ENCODE data around the gene ZFR. TPM values are rescaled to one million over a fixed set of nuclear protein-coding genes. Genes with fewer than 3 reads are reported as not detected.

ZFR gene
- total RNA-seq, 1 experiment from 2014 or later: 62.4 TPM

DNA sequence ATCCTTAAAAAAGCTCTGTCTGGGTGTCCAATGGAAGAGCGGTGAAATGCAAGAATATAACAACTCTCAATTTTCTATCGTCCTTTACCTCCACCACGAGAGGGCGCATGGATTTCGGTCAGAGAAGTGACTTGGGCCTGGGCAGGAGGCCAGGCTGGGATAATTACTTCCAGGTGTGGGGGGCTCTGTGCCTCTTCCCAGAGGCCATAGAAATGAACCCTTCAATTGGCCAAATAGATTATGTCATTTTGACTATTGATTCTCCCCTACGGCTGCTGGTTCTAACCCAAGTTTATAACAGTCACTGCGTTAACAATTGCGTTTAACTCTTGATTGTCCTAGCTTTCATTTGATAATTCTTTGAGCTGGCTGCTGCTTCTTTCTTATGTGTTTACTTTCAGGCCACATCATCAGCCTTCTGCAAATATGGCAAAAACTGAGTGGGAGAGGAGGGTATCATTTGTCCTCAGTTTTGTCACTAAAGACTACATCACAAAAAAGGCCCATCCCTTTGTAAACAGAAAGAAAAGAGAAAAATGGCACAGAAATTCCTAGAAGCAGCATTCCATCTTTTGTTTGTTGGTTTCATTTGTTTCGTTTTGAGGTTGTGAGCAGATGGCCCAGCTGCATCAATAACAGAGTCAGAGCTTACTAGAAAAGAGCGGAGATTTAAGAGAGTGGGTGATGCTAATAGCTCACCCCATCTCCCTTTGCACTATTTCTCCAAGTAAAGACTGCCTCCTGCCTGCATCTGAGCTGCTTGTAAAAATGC, 45.4 kb upstream of the ZFR start:
- H2AK5ac ChIP-seq (ENCODE audit: insufficient read length, low read length): no peak overlapping the region
- H3K56ac ChIP-seq (ENCODE audit: insufficient read length, low read depth, low read length): no peak overlapping the region
- Mint-ChIP-seq H3K36me3 (ENCODE audit: insufficient read depth in 1 of 3, low read depth in 3 of 3) (no peaks in the 10 kb centered on the region), H3K9me3 (no peaks in the 10 kb centered on the region), H3K4me1 (peaks cover 5 to 8% of the 10 kb centered on the region in 2 experiments), H3K27ac (no peak overlapping the region), H3K27me3 (ENCODE audit: low read depth) (peaks cover 4% of the 10 kb centered on the region), H3K4me3 (no peak overlapping the region)
- H3K18ac ChIP-seq (ENCODE audit: insufficient read length, low read depth, low read length): no peak overlapping the region
- no peaks in the 10 kb centered on the region for H3K4me1 ChIP-seq (ENCODE audit: insufficient read depth, low read length)
- H2BK120ac ChIP-seq (ENCODE audit: low read depth, low read length, poor library complexity, severe bottlenecking): no peak overlapping the region
- H3K23me2 ChIP-seq (ENCODE audit: insufficient read length, low read depth, low read length, poor library complexity, severe bottlenecking): no peaks in the 10 kb centered on the region
- no peak overlapping the region for H4K91ac ChIP-seq (ENCODE audit: insufficient read length, low read depth, low read length)
- no peak overlapping the region for H3K23ac ChIP-seq (ENCODE audit: insufficient read length, low read depth, low read length)
- no peak overlapping the region for H4K8ac ChIP-seq (replicated peaks; ENCODE audit: insufficient read length, low read depth, low read length)
- no peak overlapping the region for H2BK15ac ChIP-seq (ENCODE audit: low read depth, low read length)
- no peaks in the 10 kb centered on the region for H3K27me3 ChIP-seq (ENCODE audit: insufficient read depth, low read length)
- no peak overlapping the region for H2BK20ac ChIP-seq (ENCODE audit: low read depth, low read length, poor library complexity, severe bottlenecking)
- no peak overlapping the region for H2BK12ac ChIP-seq (ENCODE audit: insufficient read length, low read depth, low read length)
- H2AFZ ChIP-seq (ENCODE audit: low read length): no peak overlapping the region
- peak; percentile 74 for DNase-seq
- H3K79me1 ChIP-seq (ENCODE audit: insufficient read depth, low read depth, low read length, poor library complexity, severe bottlenecking): no peaks in the 10 kb centered on the region
- no peak overlapping the region for H4K5ac ChIP-seq (ENCODE audit: insufficient read length, low read depth, low read length)
- no peak overlapping the region for H3K14ac ChIP-seq (ENCODE audit: insufficient read depth, low read length)
- H3K79me2 ChIP-seq (ENCODE audit: insufficient read depth, low read length): no peaks in the 10 kb centered on the region
- H3K9me3 ChIP-seq (ENCODE audit: control insufficient read depth, low read depth, low read length): no peaks in the 10 kb centered on the region
- no peaks in the 10 kb centered on the region for H4K20me1 ChIP-seq (ENCODE audit: control insufficient read depth, insufficient read depth, insufficient read length)
- H3K27ac ChIP-seq (ENCODE audit: insufficient read length, low read depth, low read length): no peak overlapping the region
- no peak overlapping the region for H3T11ph ChIP-seq (ENCODE audit: low read length)
- no peak overlapping the region for H2BK5ac ChIP-seq (ENCODE audit: insufficient read length, low read length)
- TF ChIP-seq, protein P1, sequence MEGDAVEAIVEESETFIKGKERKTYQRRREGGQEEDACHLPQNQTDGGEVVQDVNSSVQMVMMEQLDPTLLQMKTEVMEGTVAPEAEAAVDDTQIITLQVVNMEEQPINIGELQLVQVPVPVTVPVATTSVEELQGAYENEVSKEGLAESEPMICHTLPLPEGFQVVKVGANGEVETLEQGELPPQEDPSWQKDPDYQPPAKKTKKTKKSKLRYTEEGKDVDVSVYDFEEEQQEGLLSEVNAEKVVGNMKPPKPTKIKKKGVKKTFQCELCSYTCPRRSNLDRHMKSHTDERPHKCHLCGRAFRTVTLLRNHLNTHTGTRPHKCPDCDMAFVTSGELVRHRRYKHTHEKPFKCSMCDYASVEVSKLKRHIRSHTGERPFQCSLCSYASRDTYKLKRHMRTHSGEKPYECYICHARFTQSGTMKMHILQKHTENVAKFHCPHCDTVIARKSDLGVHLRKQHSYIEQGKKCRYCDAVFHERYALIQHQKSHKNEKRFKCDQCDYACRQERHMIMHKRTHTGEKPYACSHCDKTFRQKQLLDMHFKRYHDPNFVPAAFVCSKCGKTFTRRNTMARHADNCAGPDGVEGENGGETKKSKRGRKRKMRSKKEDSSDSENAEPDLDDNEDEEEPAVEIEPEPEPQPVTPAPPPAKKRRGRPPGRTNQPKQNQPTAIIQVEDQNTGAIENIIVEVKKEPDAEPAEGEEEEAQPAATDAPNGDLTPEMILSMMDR (conservative IDR thresholded peaks at IDR 0.05): peak; percentile 84
- no peak overlapping the region for H3K4ac ChIP-seq (ENCODE audit: low read depth, low read length)
- H3K9ac ChIP-seq (ENCODE audit: extremely low read depth, insufficient read length, low read length): no peak overlapping the region
- no peak overlapping the region for H3K4me2 ChIP-seq (ENCODE audit: insufficient read depth, insufficient read length, low read length)
- WGBS (ENCODE audit: extremely low coverage, insufficient read length, low lambda C conversion rate): no CpG with 5 or more reads among the region's 10 CpGs
